CD4-positive, alpha-beta T cell treated with Interleukin-15 for 1 hour (primary cell): ENCODE data around the gene LYPD4.
A peak's percentile ranks its signal among the peaks of the same experiment; 100 is the strongest.

Experiments used
- DNase-seq: peaks from one replicate; pipeline ENCODE4 v3.0.0-alpha.2; 2020

The LYPD4 gene

DNA sequence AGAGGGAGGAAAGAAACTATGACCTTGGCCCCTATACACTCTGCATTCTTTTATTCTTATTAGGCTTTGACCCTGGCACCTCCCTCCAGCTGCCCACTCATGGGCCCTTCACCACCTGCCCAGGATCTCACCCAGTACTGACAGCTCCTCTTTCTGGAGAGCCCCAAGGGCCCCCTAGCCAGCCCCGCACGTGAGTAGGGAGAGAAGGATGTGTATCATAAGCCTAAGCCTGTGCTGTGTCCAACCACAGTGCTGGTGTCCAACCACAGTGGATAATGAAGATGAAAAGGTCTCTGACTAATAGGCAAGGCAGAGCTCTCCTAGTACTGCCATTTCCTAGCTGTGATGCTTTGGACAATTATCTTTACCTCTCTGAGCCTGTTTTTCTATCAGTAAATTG lies 4.6 kb upstream of the LYPD4 start:
- no peak for DNase-seq

DNA sequence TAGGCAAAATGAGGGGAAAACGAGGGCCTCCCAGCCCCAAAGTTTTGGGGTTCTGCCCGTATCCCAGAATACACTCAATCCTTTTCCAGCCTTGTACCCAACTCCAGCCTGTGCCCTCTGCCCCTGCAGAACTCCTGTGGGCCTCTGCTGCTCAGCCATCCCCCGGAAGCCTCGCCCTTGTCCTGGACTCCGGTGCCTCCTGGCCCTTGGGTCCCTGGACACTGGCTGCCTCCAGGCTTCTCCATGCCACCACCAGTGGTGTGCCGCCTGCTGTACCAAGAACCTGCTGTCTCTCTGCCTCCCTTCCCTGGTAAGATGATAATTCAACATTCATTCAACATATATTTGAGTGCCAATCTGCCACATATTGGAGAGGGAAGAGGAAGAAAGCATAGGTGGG lies 4.2 kb upstream of the LYPD4 start:
- DNase-seq, result no peak

DNA sequence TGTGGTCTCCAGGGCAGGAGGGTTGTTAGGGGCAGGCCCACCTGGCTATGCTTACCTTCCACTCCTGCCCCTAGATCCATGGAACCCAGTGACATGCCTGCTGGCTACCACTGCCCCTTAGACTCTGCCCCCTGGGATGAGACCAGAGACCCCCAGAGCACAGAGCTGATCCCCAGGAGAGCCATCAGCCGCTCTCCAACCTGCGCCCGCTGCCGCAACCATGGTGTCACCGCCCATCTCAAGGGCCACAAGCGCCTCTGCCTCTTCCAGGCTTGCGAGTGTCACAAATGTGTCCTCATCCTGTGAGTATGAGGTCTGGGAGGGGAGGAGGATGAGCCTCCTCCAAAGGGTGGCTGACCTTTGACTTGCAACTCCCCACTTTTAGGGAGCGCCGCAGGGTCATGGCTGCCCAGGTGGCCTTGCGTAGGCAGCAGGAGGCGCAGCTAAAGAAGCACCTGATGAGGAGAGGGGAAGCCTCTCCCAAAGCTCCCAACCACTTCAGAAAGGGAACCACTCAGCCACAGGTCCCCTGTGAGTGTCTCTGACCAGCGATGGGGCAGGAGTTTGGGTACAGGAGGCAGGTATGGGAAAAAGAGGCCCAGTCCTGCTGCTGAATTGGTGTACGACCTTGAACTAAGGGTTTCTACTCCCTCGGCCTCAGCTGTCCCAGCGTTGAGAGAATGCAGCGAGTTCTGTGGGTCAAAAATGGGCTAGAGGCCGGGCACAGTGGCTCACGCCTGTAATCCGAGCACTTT lies 3.0 kb upstream of the LYPD4 start:
- DNase-seq, result no peak

DNA sequence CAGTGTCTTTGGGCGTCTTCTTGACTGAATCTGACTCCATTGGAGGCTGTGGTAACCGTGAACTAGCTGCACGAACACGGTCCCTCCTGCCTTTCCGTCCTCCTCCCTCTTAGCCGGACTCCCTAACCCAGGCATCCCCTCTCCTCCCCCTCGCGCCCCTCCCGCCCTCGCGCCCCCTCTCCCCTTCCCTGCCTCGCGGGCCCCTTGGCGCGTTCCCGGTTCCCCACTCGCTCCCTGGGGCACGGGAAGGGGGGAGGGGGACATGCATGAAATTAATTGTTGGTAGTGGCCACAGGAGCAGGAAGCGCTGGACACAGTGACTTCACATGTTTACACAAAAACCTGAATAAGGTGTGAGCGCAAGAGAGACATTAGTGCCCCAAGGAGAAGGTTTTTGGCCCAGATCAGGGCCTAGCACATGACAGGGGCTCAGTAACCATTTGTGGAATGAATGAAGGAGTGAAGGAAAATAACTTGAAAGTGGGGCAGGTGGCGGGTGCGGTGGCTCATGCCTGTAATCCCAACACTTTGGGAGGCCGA lies 638 bp upstream of the LYPD4 start:
- no peak for DNase-seq

DNA sequence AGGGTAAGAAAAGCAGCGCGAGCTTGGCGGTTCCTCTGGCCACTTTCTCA lies 343 bp upstream of the LYPD4 start, which contains the start of gene DMRTC2:
TSS of gene DMRTC2 (plus strand) at position 42 of the 50 bp plus-strand sequence. CDS start 2,387 bp downstream, outside the sequence.
- no peak for DNase-seq

DNA sequence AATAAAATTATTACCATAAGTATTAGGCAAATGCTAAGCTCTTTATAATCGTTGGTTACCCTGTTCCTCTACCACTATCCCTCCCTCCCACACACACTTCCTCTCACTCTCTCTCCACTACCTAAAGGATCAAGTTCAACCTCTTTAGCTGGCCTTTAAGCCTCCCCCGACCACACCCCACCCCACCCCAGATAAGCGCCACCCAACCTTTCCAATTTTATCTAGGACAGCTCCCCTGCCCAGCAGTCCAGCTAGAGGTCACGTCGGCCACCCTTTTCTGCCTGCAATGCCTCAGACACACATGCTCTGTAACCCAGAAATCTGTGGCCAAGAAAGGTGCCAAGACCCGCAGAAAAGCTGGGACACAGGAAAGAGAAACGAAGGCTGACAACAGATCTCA lies 1.1 kb downstream of the LYPD4 start:
- no peak for DNase-seq

DNA sequence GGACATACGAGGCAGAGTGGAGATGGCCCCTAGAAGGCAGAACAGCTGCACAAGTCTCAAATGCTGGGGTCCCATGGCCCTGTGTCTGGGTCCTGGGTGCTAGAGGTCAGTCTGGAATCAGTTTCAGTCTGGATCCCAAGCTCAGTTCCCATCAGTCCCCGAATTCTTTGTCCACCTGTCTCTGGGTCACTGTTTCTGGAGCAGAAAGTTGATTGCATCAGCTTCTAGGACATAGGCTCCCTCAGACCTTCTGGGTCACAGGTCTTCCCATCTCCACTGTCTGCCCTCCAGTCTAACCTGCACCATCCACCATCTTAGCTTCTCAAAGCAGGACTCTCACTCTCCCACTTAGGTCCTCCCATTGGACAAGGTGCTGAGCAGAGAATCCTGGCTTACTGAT lies 5.3 kb downstream of the LYPD4 start:
- DNase-seq, result no peak

DNA sequence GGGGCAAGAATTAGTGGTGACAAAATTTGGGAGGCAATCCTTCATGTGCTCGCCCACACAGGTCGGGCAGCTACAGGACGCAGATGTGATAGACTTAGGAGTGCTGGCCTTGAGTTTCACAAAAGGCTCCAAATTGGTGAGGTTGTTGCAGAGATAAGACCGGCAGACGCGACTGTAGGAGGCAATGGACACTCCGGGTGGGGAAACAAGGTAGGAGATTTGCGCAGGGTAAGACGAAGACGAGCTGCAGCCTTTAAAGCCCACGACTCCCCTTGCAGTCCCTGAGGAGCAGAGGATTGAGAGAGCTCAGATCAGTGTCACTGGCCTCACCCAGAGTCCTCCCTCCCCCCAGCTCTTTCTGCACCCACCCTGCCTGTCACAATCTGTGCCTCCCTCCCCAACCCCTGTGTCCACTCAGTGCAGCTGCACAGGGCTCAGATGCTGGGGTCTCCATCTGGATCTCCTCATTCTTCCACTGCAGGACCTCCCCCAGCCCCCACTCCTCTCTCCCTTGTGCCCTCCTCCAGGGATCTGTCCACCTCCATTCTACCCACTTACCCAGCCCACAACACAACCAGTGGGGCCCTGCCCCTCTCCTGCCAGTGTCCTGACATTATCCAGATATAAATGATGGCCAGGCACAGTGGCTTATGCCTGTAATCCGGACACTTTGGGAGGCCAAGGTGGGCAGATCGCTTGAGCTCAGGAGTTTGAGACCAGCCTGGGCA lies 6.3 kb downstream of the LYPD4 start:
- DNase-seq, result no peak

DNA sequence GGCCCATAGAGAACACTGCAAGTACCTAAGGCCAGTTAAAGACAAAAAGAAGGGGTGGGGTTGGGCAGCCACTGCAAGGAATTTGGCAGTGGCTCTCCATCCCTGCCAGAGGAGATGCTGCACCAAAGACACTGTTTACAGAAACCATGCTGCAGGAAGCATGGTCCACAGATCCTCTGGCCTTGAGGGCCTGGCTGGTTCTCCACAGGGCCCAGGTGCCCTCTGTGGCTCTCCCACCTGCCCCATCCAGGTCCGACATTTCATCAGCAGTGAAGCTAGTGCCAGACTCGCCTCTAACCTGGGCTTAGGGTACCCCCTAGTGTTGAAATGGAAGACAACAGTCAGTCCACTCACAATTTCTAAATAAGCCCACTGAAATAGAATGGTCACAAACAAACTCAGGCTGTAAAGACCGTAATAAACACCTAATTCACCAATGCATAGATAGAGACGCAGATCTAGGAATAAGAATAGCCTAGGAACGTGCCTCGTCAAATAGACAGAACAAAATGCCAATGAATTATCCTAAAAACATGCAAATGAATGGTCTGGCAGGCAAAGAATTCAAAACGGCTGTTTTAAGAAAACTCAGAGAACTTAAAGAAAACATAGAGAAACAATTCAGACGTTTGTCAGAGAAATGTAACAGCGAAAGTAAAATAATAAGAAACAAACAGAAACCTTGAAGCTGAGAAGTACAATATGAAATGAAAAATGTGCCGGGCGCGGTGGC lies 23.3 kb downstream of the LYPD4 start:
- DNase-seq, result peak; percentile 39

DNA sequence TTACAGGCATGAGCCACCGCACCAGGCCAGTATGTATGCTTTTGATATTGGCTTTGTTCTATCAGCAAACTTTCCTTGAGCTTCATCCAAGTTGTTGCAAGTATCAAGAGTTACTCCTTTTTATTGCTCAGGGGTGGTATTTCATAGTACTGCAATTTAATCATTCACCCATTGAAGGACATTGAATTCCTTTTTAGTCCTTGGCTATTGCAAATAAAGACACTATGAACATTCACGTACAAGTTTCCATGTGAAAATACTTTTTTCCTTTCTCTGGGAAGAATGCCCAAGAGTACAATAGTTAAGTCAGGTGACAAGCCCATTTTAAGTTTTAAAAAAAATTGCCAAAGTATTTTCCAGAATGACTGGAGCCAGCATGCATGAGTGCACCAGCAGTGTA lies 27.7 kb downstream of the LYPD4 start:
- DNase-seq, result no peak

DNA sequence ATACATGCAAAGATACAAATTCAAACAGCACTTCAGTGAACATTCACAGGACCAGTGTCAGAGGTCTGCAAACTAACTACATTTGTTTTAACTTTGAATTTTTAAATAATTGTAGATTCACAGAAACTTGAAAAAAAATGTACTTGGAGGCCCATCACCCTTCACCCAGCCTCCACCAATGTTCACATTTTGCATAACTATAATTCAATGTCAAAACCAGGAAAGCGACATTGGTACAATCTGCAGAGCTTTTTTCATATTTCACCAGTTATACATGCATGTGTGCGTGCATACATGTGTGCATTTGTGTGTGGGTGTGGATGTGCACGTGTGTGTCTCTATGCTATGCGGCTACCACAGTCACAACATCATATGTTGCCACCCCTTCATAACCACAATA lies 29.2 kb downstream of the LYPD4 start:
- no peak for DNase-seq

DNA sequence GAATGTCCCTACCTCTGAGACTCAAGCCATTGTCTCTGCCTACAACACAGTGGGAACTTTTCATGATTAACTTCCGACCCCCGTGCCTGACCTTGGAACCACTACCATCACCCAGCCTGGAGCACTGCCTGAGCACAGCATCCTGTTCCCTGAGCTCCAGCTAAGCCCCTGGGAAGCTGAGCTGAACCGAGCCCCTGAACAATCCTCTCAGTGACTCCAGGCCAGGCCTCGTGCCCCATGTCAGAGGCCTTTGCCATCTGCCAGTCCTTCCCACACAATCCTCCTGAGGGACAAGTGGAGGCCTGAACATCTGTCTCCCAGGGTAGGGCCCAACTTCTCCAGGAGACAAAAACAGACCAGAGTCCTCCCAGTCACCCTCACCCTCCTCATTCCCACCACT lies 30.6 kb downstream of the LYPD4 start:
- DNase-seq, result no peak

DNA sequence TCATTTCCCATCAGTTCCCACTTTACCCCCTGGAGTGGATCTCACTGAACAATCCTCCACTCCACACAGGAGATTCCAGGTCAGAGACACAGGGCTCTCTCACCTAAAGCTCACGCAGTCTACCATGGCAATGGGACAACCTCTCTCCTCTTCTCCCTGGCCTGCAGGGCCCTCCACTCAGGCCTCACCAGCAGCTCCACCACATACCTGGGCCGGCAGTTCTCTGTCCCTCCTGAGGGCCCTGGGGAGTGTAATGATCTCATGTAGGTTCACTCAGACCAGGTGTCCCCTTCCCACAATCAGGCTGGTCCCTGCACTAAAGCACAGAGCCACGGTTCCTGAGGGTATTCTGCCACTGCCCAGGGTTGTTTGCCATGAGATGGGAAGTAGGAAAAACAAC lies 32.5 kb downstream of the LYPD4 start:
- DNase-seq, result no peak

DNA sequence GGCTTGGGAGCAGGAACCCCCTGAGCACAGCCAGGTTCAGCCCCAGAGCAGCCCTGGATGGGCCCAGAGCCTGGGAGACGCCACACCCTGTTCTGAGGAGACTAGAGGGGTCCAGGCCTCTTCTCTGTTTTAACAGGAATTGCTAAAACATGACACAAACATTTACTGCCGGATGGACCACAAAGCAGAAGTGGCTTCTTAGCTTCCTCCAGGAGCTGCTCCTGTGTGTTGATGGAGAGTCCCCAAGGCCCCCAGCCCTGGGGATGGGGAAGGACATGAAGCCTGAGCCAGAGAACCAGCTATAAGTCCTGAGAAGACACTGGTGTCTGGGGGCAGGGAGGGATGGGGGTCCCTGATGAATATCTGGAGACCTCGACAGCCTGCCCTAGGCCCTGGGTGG lies 33.4 kb downstream of the LYPD4 start:
- DNase-seq, result peak; percentile 66

DNA sequence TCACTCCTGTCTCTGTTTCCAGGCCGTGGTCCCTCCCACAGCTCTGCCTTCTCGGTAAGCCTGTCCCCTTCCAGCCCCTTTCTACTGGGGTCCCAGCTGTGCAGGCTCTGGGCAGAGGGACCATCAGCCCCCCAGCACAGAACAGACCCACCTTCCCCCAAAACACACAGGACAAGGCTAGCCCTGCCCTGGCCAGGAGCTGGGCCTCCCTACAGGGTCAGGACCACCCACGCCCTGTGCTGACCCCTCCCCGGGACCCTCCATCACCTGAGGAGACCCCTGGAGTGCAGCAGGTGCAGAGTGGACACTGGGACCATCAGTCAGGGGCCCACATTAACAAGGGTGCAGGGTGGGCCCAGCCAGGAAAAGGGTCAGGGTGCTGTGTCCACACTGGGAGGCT lies 34.2 kb downstream of the LYPD4 start:
- DNase-seq, result no peak

DNA sequence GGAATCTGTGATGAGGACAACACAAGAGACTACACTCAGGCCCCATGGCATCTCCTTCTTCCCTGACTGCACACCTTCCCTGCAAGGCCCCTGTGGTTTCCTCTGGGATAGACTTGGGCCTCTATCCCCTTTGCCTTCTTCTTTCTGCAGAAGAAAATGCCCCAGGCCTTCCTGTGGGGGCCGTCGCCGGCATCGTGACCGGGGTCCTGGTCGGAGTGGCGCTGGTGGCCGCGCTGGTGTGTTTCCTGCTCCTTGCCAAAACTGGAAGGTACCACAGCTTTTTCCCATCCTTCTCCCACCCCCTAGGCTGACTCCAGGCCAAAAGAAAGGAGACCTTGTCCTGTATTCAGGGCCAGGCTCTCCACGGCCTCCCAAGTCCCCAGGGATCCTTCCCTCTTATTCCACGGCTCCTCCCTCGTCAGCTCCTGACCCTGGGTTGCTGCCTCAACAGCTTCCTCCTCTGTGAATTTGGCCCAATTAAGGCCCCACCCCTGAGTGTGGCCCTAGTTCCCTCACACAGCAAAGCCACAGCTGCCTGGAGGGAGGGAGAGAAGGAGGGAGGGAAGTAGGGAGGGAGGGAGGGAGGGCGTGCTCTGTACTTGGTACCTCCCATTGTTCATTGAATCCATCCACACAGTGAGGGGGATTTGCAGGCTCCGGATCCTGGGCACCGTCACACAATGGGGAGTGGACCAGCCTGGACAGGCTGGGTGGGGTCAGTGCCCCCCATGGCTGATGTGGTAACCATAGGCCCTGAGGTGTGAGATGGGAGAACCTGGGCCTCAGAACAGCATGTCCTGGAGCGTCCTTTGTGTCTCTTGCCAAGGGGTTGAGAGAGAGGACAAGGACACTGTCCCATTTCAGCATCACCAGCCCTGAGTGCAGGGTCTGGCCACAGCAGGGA lies 35.6 kb downstream of the LYPD4 start:
- DNase-seq, result peak; percentile 54

DNA sequence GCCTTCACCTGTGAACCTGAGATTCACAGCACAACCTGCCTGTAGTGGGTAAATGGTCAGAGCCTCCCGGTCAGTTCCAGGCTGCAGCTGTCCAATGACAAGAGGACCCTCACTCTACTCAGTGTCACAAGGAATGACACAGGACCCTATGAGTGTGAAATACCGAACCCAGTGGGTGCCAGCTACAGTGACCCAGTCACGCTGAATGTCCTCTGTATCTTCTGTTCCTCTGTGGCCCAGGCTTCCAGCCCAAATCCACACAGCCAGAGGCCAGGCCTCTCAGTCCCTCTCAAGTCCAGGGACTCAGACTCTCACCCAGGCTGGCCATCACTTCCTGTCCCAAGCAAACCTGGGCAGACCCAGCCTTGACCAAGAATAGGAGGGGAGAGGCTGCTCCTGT lies 37.3 kb downstream of the LYPD4 start:
- no peak for DNase-seq

DNA sequence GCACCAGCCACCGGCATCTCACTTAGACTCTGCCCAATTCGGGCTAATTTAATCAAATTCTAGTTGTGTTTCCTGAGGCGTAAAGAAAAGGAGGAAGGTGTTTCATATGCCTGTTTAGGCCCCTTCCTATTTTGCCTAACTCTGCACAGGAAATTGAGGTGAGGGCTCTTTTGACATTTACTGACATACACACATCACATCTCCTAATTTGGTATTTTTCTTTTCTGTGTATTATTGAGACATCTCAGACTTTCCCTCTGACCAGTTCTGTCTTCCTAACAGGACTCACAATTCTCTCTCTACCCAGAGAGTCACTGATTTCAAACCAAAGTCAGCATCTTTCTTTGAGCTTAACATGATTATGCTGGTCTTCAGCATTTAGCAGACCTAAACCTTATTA lies 40.1 kb downstream of the LYPD4 start:
- DNase-seq, result no peak

DNA sequence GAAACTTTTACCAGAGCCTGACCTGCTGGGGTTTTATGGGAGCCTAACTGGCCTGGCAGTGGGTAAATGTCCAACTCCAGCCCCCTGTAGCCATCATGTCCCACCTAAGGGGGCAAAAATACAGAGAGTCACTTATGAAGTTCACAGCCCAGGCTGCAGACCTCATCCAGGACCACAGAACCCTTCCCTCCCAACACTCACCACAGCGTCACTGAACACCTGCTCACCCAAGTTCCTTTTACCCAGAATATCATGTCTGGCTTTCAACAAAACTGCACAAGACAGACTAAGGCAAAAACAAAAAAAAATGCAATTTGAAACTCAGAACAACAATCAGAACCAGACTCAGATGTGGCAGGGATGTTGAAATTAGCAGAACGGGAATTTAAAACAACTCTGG lies 41.7 kb downstream of the LYPD4 start:
- no peak for DNase-seq

DNA sequence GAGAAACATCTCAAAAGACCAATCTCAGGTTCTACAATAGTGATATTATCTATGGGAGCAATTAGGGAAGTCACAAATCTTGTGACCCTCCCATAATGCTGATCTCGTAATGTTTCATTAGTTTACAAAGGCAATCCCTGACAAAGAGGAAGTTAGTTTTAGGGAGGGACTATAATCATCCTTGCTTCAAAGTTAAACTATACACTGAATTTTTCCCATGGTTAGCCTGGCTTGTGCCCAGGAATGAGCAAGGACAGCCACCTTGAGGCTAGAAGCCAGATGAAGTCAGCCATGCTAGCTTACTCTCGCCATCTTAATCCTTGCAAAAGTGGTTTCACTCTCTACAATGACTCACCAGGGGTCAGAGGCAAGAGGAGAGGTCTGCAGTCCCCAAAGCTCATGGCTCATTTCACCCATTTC lies 42.7 kb downstream of the LYPD4 start:
- no peak for DNase-seq

DNA sequence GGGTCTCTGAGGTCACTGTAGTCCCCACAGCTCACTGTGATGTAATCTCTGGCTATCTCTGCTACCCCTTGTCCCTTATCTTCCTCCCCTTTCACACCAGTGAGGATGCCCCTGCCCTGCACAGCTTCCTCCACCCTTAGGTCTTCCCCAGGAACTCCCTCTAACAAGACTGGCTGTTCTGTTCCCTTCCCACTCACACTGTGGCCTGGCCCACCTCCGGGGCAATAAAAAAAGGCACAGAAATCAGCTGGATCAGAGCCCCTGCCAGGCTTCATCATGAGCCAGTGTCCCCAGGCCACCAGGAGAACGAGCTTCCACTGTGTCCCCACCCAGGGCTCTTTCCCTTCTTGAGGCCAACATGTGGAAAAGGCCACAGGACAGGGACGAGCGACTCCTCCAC lies 43.5 kb downstream of the LYPD4 start:
- DNase-seq, result no peak

DNA sequence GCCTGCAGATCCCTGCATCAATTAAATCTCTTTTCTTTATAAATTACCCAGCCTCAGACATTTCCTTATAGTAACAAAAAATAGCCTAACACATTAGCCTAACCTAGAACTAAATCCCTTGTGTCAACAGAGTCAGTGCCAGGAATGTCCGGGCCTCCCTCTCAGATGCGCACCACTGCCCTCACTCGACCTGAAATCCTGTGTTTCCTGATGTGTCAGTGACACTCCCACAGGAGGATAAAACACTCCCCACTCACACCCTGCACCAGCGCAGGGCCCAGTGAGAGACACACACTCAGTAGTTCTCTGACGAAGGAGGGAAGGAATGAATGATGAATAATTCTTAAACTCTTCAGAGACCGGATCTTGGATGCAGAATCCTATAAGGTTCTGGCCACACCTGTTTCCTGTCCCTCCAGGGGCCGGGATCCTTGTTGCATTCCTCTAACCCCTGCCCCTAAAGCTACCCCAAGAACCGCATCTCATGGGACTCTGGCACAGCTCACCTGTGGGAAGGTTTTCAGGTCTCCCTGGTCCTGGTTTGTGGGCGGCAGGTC lies 45.0 kb downstream of the LYPD4 start:
- no peak for DNase-seq

DNA sequence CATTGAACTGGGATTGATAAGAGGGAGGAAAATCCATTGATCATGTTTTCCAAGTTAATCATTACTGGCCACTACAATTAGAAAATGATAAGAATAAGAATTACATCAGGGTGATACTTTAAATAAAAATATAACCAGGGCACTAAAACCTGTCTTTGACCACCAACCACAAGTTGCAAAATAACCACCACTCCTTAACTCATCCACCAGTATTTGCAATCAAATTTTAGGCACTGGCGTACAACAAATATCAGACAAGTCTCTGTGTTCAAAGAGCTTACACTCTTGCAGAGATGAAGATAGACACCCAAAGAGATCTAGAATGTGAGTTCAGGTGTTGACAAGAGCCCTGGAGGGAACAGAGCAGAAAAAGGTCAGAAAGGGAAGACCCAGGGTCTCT lies 47.6 kb downstream of the LYPD4 start:
- DNase-seq, result no peak
